Panc1 (cell line): Measurements from ENCODE around the gene EYS. TPM values are rescaled to one million over a fixed set of nuclear protein-coding genes. Genes with fewer than 3 reads are reported as not detected.

Experiments used
- ATAC-seq: fragments of 200-7000 bp; cut with Tn5 transposase; 2 replicates; pipeline ENCODE4 v1.9.1; 2020; ENCODE audit warnings: mild to moderate bottlenecking, moderate library complexity
- BruUV-seq: library from RNA; stranded (reverse); fragments of 400-500 nt; replicated peaks from 2 replicates; lab custom pipeline; 2021; lab: Mats Ljungman, UMichigan
- CTCF ChIA-PET: fragments of 300-600 bp; sonication (Branson Sonifier 250); formaldehyde crosslinking; loops from one replicate; lab custom pipeline; 2022; ENCODE audit warnings: antibody characterized with exemption; lab: Charles Lee
- POLR2A ChIA-PET: fragments of 300-600 bp; sonication (Branson Sonifier 250); formaldehyde crosslinking; loops from one replicate; lab custom pipeline; 2022; ENCODE audit warnings: antibody characterized with exemption; lab: Charles Lee
- DNase-seq: peaks from one replicate; pipeline ENCODE4 v3.0.0-alpha.2; 2010; ENCODE audit warnings: low read depth, low spot score
- H3K27ac ChIP-seq: 2 replicates; pipeline ENCODE4 v1.5.1; 2011; ENCODE audit warnings: mild to moderate bottlenecking, low read length, inconsistent platforms
- H3K27me3 ChIP-seq: fragments of 200-500 bp; sonication (Bioruptor generic); 2 replicates; pipeline ENCODE4 v1.6.0; 2014; ENCODE audit warnings: low read length, inconsistent platforms; ENCODE audit not compliant: control insufficient read depth, insufficient read depth
- H3K36me3 ChIP-seq: fragments of 200-500 bp; sonication (Bioruptor generic); 2 replicates; pipeline ENCODE4 v1.5.1; 2014; ENCODE audit warnings: inconsistent platforms, mild to moderate bottlenecking, low read length, moderate library complexity; ENCODE audit not compliant: control insufficient read depth, insufficient read depth
- H3K4me1 ChIP-seq: 2 replicates; pipeline ENCODE4 v1.5.1; 2011; ENCODE audit warnings: inconsistent platforms, mild to moderate bottlenecking, low read length, moderate library complexity; ENCODE audit not compliant: control insufficient read depth, insufficient read depth
- H3K4me3 ChIP-seq, 2 experiments: 2 replicates each; pipeline ENCODE4 v1.5.1; 2011 to 2012; ENCODE audit warnings: low read depth in 2 of 2, low read length in 2 of 2, mild to moderate bottlenecking in 2 of 2, inconsistent platforms in 1 of 2, moderate library complexity in 1 of 2
- H3K9me3 ChIP-seq: fragments of 200-500 bp; sonication (Bioruptor generic); 2 replicates; pipeline ENCODE4 v1.5.1; 2014; ENCODE audit warnings: low read depth, mild to moderate bottlenecking, inconsistent platforms, low read length, moderate library complexity; ENCODE audit not compliant: control insufficient read depth, insufficient read depth
- CTCF ChIP-seq: fragments of 450-650 bp; IDR thresholded peaks from 2 replicates; pipeline ENCODE4 v1.5.1; 2017; ENCODE audit warnings: mild to moderate bottlenecking
- POLR2AphosphoS5 ChIP-seq: IDR thresholded peaks from 2 replicates; pipeline ENCODE4 v1.6.1; 2012; ENCODE audit warnings: mild to moderate bottlenecking, low read depth, low read length, moderate library complexity
- REST ChIP-seq, 2 experiments: IDR thresholded peaks; 2 replicates each; pipeline ENCODE4 v1.6.1; 2011 to 2012; ENCODE audit warnings: low read depth in 2 of 2, control low read depth in 1 of 2, low read length in 1 of 2, mild to moderate bottlenecking in 1 of 2, moderate library complexity in 1 of 2; ENCODE audit not compliant: insufficient read depth in 1 of 2
- SIN3A ChIP-seq: IDR thresholded peaks from 2 replicates; pipeline ENCODE4 v1.6.1; 2012; ENCODE audit warnings: low read depth, mild to moderate bottlenecking, low read length, moderate library complexity, borderline replicate concordance; ENCODE audit not compliant: insufficient read depth
- TCF7L2 ChIP-seq: IDR thresholded peaks from 2 replicates; pipeline ENCODE4 v1.6.1; 2011; ENCODE audit warnings: mild to moderate bottlenecking, low read depth, low read length, inconsistent platforms
- in situ Hi-C: cut with HindIII; loops from 2 replicates; pipeline ENCODE4 v1.10.0; 2016; ENCODE audit warnings: low sequenced_read_pairs, low pct_unique_long_range_greater_than_20kb
- intact Hi-C: fragments of 100-400 bp; cut with micrococcal nuclease; formaldehyde crosslinking; loops from one replicate; pipeline ENCODE4 v1.10.0; 2022; ENCODE audit not compliant: unreplicated experiment
- total RNA-seq: library from RNA; stranded (reverse); gene quantifications from one replicate; pipeline ENCODE4 v1.2.1, GENCODE V29; 2021; ENCODE audit not compliant: unreplicated experiment

Gene EYS
- total RNA-seq, 1 experiment from 2014 or later = not detected

- H3K27me3 ChIP-seq = no peaks in the 10 kb centered on the region
- intact Hi-C loops = no loop called here
- no peak overlapping the region for H3K4me3 ChIP-seq
- POLR2A ChIA-PET = no interaction called here
- H3K4me1 ChIP-seq = no peaks in the 10 kb centered on the region
- CTCF ChIA-PET = no interaction called here
- no peaks in the 10 kb centered on the region for H3K36me3 ChIP-seq
- in situ Hi-C loops = no loop called here
- DNase-seq (no peak), ATAC-seq (no peak)
- H3K9me3 ChIP-seq = 0 out of 2 replicates have a peak, but pooled peaks cover 4% of the 10 kb centered on the region
- no TSS peak for BruUV-seq
- no peak for TF ChIP-seq REST (IDR thresholded peaks at IDR 0.05; ENCODE audit: insufficient read depth in 1 of 2, low read depth in 2 of 2, low read length in 1 of 2)
- TF ChIP-seq CTCF = no peak
- no peak for TF ChIP-seq SIN3A
- no peak for TF ChIP-seq TCF7L2
- no peak for TF ChIP-seq POLR2AphosphoS5
- H3K27ac ChIP-seq = no peak overlapping the region
Measured at GRCh38 chr6:64301307-64302236, 1405.5 kb downstream of the EYS start.

GRCh38 chr6:64299176-64299575, 1407.8 kb downstream of the EYS start:
- H3K4me1 ChIP-seq = no peaks in the 10 kb centered on the region
- no peak overlapping the region for H3K4me3 ChIP-seq
- H3K27me3 ChIP-seq = no peaks in the 10 kb centered on the region
- DNase-seq = no peak
- TF ChIP-seq REST (IDR thresholded peaks at IDR 0.05; ENCODE audit: insufficient read depth in 1 of 2, low read depth in 2 of 2, low read length in 1 of 2) = no peak
- TF ChIP-seq POLR2AphosphoS5 = no peak
- TF ChIP-seq CTCF = no peak
- TF ChIP-seq SIN3A = no peak
- TF ChIP-seq TCF7L2 = no peak
- no peak overlapping the region for H3K27ac ChIP-seq
- H3K36me3 ChIP-seq = no peaks in the 10 kb centered on the region
- BruUV-seq = no TSS peak
- intact Hi-C loops (no loop called here), in situ Hi-C loops (no loop called here)
- 0 out of 2 replicates have a peak, but pooled peaks cover 4% of the 10 kb centered on the region for H3K9me3 ChIP-seq
- POLR2A ChIA-PET = no interaction called here
- CTCF ChIA-PET = no interaction called here
- no peak for ATAC-seq
